Measurements from ENCODE around the gene NCDN. TPM values are rescaled to one million over a fixed set of nuclear protein-coding genes. Genes with fewer than 3 reads are reported as not detected.

The NCDN gene
- polyA plus RNA-seq, 3 donors: 12.5 to 13.8 (median 13.8) TPM

DNA sequence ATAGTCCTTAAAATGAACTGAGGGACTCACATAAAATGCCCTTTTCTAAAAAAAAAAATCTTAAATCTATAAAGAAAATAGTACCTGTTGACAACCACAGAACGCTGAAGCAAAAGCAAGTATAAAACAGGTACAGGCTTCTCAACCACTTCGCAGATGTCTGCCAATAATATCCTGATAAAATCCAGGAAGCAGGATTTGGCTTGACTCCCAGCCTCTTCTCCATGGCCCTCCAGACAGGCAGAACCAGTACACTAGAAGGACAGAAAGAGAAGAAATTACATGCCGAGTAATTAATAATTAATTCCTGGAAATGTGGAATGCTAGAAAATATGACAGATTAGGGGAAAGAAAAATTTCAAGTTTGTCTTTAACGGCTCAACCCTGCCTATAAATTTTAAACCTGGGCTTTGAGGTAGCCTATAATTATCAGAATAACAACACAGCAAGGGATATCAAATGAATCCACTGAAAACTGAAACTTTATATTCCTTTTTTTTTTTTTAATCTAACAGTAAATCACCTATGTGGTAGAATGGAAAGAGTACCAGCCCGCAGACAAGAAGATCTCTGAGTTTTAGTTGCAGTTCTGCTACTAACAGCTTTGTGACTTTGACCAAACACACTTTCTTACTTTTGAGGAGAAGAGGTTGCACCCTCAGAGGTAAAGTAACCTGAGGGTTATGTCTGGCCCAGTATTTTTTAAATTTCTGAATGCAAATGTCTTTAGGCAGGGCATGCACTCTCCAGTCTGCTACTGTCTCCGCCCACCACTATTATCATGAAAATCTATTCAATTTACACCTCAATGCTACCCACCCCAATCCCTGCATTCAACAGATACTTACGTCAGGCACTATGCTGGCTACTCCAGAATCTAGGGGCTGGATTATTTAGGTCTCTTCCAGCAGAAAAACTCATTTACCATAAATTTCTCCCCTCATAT is 3.1 kb upstream of the NCDN start:
- no peak for DNase-seq (ENCODE audit: low read depth in 3 of 3, low spot score in 2 of 3)

DNA sequence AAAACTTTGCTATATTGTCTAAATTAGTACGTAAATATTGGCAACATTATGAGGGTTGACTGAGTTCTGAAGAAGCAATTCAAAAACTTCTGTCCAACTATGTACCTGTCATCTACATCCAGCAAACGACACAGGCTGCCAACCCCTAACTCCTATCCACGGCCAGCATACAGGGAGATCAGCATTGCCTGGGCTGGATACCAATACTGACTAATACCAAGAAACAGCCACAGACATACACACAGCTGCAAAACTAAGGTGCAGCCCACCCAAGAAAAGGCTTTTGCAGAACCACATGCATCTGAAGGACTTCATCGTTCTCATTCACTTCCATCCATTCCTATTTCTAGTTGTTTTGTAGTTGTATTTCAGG is 2.4 kb upstream of the NCDN start:
- no peak for DNase-seq (ENCODE audit: low read depth in 3 of 3, low spot score in 2 of 3)

GRCh38 chr1:35555601-35556477 is 1.8 kb upstream of the NCDN start:
- no peak for DNase-seq (ENCODE audit: low read depth in 3 of 3, low spot score in 2 of 3)

DNA sequence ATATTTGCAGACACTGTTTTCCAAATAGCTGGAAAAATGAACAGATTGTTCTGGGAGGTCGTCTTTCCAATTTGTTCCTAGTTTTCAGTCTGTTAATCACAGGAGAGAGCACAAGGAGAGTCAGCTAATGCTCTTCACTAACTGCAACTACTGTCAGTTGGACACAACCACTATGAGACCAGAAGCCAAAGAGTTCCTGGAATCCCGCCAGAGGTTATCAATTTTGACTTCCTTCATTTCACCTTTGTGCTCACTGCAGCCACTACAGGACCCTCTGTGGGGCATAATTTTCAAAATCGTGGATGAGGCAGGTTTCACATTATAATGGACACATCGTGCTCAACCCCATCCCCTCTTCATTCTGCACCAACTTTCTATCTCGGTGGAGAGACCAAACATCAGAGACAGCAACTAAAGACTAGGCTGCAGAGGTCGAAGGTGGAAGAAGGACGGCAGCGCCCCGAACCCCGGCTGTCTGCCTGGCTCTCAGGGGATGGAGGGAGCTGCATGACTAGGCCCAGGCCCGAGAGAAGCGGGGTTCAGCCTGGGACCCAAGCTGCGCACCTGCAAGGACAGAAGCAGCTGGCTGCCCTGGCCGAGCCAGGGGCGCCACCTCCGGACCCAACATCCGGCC is 998 bp upstream of the NCDN start:
- no peak for DNase-seq (ENCODE audit: low read depth in 3 of 3, low spot score in 2 of 3)

GRCh38 chr1:35557118-35557610 is 435 bp upstream of the NCDN start, which contains the start of gene KIAA0319L:
KIAA0319L (minus strand) TSS chr1:35557403; CDS start chr1:35554491, 2,912 bp downstream.
- no peak for DNase-seq (ENCODE audit: low read depth in 3 of 3, low spot score in 2 of 3)

DNA sequence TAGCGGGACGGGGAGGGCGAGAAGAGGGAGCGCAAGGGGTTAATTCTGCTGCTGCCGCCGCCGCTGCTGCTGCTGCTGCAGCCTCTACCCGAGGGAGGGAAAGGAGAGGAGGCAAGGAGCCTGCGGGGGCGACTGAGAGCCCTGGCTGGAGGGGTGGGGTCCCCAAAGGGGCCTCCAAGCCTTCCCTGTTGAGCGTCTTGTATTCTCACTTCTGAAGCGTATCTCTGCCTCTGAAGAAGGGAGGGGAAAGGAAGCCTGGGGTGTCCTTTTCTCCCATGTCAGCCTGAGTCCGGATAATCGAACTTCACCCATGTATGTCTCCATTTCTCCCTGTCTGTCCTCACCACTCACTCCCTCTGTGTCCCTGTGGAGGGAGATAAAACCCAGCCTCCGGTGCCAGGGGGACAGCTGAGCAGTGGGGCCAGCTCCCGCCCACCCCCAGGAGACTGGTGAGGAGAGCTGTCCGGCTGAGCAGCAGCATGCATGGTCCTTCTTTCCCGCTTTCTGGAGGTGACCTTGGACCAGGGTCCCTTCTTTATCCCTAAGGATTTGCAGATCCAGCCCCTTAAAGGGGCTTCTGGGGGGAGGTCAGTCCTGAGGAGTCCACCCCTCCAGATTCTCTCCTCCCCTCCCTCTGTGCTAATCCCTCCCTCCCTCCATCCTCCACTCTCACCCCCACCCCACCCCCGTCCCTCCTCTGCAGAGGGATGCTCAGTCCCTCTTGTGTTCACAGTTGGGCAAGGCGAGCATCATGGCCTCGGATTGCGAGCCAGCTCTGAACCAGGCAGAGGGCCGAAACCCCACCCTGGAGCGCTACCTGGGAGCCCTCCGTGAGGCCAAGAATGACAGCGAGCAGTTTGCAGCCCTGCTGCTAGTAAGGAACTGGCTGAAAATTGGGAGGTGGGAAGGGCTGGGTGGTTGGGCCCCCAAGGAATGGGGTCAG is 1.0 kb downstream of the NCDN start:
- DNase-seq (ENCODE audit: low read depth in 3 of 3, low spot score in 2 of 3): no peak

DNA sequence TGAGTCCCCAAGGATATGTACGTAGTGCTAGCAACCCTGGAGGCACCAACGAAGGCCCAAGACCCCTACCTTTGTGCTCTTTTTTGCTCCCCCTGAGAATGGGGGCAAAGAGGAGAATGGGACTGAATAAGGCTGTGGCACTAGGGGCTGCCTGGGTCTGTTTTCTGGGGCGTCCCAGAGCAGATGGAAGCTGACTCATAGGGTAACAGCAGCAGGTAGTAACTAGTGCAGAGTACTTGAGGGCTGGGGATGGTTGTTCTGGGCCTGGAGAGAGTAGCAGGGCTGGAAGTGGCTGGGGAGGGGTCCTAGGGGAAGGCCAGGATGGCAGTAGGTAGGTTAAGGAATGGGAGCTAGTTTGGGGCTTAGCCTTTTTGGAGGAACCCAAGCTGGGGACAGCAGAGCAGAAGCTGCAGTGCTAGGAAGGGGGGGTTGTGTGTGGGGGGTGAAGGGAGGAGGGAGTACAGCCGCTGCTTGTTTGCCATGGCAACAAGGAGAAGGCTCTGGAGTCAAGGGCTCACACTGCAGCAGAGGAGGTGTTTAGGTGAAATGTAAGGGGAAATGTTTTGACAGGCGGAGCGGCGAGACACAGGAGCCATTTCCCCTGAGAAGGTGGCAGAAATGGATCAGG is 1.8 kb downstream of the NCDN start:
- DNase-seq (ENCODE audit: low read depth in 3 of 3, low spot score in 2 of 3): no peak

DNA sequence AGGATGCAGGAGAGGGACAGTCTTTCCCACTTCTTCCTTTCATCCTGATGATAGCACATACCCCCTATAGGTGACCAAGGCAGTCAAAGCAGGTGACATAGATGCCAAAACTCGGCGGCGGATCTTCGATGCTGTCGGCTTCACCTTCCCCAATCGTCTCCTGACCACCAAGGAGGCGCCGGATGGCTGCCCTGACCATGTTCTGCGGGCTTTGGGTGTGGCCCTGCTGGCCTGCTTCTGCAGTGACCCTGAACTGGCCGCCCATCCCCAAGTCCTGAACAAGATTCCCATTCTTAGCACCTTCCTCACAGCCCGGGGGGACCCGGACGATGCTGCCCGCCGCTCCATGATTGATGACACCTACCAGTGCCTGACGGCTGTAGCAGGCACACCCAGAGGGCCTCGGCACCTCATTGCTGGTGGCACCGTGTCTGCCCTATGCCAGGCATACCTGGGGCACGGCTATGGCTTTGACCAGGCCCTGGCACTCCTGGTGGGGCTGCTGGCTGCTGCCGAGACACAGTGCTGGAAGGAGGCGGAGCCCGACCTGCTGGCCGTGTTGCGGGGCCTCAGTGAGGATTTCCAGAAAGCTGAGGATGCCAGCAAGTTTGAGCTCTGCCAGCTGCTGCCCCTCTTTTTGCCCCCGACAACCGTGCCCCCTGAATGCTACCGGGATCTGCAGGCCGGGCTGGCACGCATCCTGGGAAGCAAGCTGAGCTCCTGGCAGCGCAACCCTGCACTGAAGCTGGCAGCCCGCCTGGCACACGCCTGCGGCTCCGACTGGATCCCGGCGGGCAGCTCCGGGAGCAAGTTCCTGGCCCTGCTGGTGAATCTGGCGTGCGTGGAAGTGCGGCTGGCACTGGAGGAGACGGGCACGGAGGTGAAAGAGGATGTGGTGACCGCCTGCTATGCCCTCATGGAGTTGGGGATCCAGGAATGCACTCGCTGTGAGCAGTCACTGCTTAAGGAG is 2.9 kb downstream of the NCDN start:
- no peak for DNase-seq (ENCODE audit: low read depth in 3 of 3, low spot score in 2 of 3)

DNA sequence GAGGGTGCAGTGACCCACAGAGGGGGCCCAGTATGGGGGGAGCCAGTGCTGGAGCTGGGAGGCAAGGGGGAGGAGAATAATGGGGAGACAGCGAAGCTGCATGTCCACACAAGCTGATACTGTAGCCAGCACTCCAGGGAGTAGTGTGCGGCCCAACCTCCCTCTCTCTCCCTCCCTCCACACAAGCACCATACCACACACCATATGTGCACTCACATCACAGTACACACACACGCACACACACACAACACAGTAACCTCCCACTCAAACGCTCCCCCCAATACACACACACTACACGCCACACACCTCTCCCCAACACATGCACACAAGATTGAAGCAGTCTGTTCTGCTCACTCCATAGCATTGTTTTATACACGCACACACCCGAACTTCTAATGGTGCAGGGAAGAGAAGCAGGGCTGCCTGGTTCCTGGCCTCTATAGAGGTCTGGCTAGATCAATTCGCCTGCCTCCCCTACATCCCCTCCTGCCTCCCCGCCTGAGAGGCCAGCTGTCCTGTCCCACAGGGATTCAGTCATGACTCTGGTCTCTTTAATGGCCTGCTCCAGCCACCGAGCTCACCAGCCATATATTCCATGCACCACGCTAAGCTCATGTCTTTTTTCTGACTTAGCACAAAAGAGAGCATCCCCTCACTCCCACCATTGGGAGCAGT is 3.8 kb downstream of the NCDN start:
- no peak for DNase-seq (ENCODE audit: low read depth in 3 of 3, low spot score in 2 of 3)

DNA sequence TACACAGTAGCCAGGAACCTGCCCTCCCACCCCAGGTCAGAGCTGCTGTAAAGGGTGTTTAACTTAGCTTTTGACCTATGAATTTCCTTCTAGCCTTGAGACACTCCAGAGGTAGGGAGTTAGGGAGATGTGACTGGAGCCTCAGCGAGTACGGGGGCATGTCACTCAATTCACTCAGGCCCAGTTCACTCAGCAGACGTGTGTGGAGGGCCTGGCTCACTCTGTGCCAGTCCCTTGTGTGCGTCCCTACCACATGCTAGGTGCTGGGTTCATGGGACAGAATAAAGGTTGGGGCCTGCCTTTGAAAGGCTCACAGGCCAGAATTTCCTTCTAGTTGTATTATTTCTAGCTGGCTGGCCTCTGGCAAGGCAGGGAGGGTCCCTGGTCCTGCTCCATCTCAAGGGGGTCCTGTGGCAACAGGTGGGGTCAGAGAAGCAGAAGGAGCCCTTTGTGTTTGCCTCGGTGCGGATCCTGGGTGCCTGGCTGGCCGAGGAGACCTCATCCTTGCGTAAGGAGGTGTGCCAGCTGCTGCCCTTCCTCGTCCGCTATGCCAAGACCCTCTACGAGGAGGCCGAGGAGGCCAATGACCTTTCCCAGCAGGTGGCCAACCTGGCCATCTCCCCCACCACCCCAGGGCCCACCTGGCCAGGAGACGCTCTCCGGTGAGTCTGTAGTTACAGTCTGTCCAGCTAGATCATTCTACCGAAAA is 4.5 kb downstream of the NCDN start:
- DNase-seq (ENCODE audit: low read depth in 3 of 3, low spot score in 2 of 3): no peak

GRCh38 chr1:35563166-35563565 is 5.6 kb downstream of the NCDN start:
- DNase-seq (ENCODE audit: low read depth in 3 of 3, low spot score in 2 of 3): no peak

DNA sequence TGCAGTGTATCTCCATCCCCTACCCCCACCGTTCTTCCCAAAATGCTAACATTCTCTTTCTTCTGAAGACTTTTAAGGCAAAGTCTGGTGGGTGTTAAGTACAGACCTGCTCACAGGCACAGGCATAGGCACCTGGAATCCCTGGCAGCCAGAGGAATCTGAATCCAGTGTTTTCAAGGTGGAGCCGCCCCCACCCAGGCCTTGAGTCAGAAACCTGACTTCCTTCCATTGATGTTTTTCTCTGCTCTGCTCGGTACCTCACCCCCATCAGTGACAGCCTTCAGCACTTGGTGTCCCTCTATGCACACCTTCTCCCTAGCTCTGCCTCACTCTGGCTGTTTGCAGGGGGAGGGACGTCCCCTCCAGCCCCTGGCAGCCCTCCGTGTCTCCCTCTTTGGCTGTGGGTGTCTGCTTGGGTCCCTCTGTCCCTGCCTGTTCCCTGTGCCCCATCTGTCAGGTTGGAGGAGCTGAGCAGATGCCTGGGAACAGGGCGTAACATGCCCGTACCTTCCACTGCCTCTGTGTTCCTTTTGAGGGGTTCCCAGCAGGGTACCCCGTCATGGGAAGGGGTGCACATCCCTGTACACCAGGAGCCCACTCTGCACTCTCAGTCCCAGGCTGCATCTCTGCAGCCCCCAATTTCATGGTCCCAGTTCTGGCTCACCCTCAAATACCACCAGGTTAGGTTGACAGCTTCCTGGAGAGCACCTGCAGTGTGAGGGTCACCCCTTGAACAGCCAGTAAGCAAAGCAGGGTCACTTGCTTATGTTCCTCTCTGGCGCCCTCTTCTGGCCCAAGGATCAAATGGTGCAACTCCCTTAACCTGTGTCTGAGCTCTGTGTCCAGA is 6.7 kb downstream of the NCDN start:
- peak in 1 of 3 donors; percentile 52 for DNase-seq (ENCODE audit: low read depth in 3 of 3, low spot score in 2 of 3)

DNA sequence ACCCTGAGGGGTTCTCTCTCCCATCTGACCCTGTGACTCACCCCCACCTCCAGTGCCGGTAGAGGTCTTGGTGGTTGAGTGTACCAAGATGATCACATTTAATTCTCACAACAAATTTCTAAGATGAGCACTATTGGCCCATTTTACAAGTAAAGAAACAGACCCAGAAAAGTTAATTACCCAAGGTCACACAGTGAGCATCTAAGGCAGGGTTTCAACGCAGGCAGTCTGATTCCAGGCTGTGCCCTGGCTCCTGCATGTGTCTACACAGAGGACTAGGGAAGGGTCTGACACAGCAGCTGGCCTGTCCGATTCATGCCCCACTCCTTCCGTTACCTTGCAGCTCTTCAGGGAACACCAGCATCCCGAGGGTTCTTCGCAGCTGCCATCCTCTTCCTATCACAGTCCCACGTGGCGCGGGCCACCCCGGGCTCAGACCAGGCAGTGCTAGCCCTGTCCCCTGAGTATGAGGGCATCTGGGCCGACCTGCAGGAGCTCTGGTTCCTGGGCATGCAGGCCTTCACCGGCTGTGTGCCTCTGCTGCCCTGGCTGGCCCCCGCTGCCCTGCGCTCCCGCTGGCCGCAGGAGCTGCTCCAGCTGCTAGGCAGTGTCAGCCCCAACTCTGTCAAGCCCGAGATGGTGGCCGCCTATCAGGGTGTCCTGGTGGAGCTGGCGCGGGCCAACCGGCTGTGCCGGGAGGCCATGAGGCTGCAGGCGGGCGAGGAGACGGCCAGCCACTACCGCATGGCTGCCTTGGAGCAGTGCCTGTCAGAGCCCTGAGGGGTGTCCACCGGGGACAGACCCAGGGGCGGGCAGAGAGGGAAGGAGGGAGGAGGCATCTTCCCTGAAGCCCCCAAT is 7.5 kb downstream of the NCDN start:
- DNase-seq (ENCODE audit: low read depth in 3 of 3, low spot score in 2 of 3): no peak

- DNase-seq (ENCODE audit: low read depth in 3 of 3, low spot score in 2 of 3): no peak
Measured at GRCh38 chr1:35565742-35566133, 8.1 kb downstream of the NCDN start.

GRCh38 chr1:35567947-35568558 is 10.5 kb downstream of the NCDN start:
- no peak for DNase-seq (ENCODE audit: low read depth in 3 of 3, low spot score in 2 of 3)
